ENCODE measurements around the gene TMEM259. TPM values are rescaled to one million over a fixed set of nuclear protein-coding genes. Genes with fewer than 3 reads are reported as not detected.

The TMEM259 gene
- total and polyA plus RNA-seq, 9 of the 15 experiments (the other 6 are each of a cell fraction or from before 2014, with no cell fraction given) = 0.52 to 231 (median 63.6) TPM

- no peak for TF ChIP-seq ZNF121 (CRISPR knock-in tag; conservative IDR thresholded peaks at IDR 0.05)
- TF ChIP-seq RHOXF2B (CRISPR knock-in tag; conservative IDR thresholded peaks at IDR 0.05) = no peak
- TF ChIP-seq XRCC4 (IDR thresholded peaks at IDR 0.05; ENCODE audit: extremely low read depth, insufficient read depth, insufficient read length) = no peak
- TF ChIP-seq PATZ1 (CRISPR knock-in tag; IDR thresholded peaks at IDR 0.05; ENCODE audit: borderline replicate concordance) = no peak
These were observed 40.6 kb downstream of the TMEM259 start (continued) for GRCh38 chr19:980133-980998.

GRCh38 chr19:979318-979741 lies 41.6 kb downstream of the TMEM259 start:
- in situ Hi-C loops (cut with MboI) (no loop called here), intact Hi-C loops (cut with micrococcal nuclease) (no loop called here)
- H3K27me3 ChIP-seq (ENCODE audit: control insufficient read depth in 2 of 2, insufficient read depth in 2 of 2, low read length in 2 of 2) = no peaks in the 10 kb centered on the region
- DNase-seq (ENCODE audit: extremely low read depth in 1 of 4, low spot score in 3 of 4) = peak in 2 of 4 experiments; percentile 47 to 48
- CTCF ChIA-PET (ENCODE audit: low intra/inter-chr PET ratio) = interaction anchor here (0.6 kb wide), 1 partner anchor 53 kb away, joined by 3 read pairs; no protein-coding TSS in a partner anchor
- no peak overlapping the region for H2AFZ ChIP-seq (ENCODE audit: low read depth, low read length)
- H3K4me3 ChIP-seq = no peak overlapping the region
- POLR2A ChIA-PET = interaction anchor here (1.0 kb wide), 2 partner anchors 8 to 56 kb away, joined by 5 read pairs; no protein-coding TSS in a partner anchor
- H3K4me2 ChIP-seq (ENCODE audit: insufficient read depth, low read length) = no peak overlapping the region; the same call in 1 of the 2 replicates
- H3K9ac ChIP-seq (ENCODE audit: insufficient read depth in 1 of 2, low read depth in 2 of 2, low read length in 2 of 2) = peak overlapping the region; percentile 51 to 89; a peak in 3 of 4 replicates
- H3K9me3 ChIP-seq (replicated peaks; ENCODE audit: control insufficient read depth, insufficient read depth, low read depth, low read length) = no peaks in the 10 kb centered on the region
- H3K27ac ChIP-seq (ENCODE audit: extremely low read depth, low read depth, low read length) = peak overlapping the region; percentile 71
- no peaks in the 10 kb centered on the region for H3K36me3 ChIP-seq (ENCODE audit: control insufficient read depth, insufficient read depth, low read length)
- H3K4me1 ChIP-seq (replicated peaks in 1 of 2; ENCODE audit: control insufficient read depth in 2 of 2, insufficient read depth in 2 of 2, low read length in 2 of 2) = peaks cover 24 to 76% of the 10 kb centered on the region in 2 experiments
- FAIRE-seq = no peak
- BruUV-seq (replicated peaks) = no TSS peak
- 68% methylated on average over 13 of the region's 19 CpGs for WGBS (ENCODE audit: insufficient coverage, low coverage, missing lambda C conversion rate)
- ATAC-seq = no peak
- peaks cover 16% of the 10 kb centered on the region for H3K79me2 ChIP-seq (ENCODE audit: control insufficient read depth, insufficient read depth, low read length)
- H4K20me1 ChIP-seq (replicated peaks; ENCODE audit: control insufficient read depth, insufficient read depth, low read length) = no peaks in the 10 kb centered on the region
- H3K9me1 ChIP-seq (ENCODE audit: control insufficient read depth, insufficient read depth, low read length) = no peaks in the 10 kb centered on the region
- TF ChIP-seq NCOA4 (IDR thresholded peaks at IDR 0.05; ENCODE audit: partially characterized antibody) = no peak
- TF ChIP-seq ZNF79 (CRISPR knock-in tag; IDR thresholded peaks at IDR 0.05; ENCODE audit: low read depth) = no peak
- peak; percentile 23; the same call in 1 of the 2 replicates for TF ChIP-seq ZNF592 (IDR thresholded peaks at IDR 0.05)
- TF ChIP-seq CTBP1 (IDR thresholded peaks at IDR 0.05; ENCODE audit: borderline replicate concordance) = no peak
- TF ChIP-seq GATAD2B (IDR thresholded peaks at IDR 0.05; ENCODE audit: borderline replicate concordance) = no peak
- TF ChIP-seq MAFK (IDR thresholded peaks at IDR 0.05; ENCODE audit: low read length) = no peak
- peak; percentile 23; the same call in 1 of the 2 replicates for TF ChIP-seq PHF8 (IDR thresholded peaks at IDR 0.05; ENCODE audit: borderline replicate concordance, low read length)
- peak; percentile 58 for TF ChIP-seq KDM5B (IDR thresholded peaks at IDR 0.05; ENCODE audit: insufficient replicate concordance, low read depth, low read length)
- TF ChIP-seq ZSCAN32 (CRISPR knock-in tag; IDR thresholded peaks at IDR 0.05) = no peak
- no peak for TF ChIP-seq ZNF384 (IDR thresholded peaks at IDR 0.05; ENCODE audit: low read depth, low read length)
